HUES64 (cell line): Measurements from ENCODE around the gene NRF1.
"Not testable (repeated sequence)": the region's sequence is repeated elsewhere in the genome, so short reads cannot be mapped to it uniquely, and the experiment has no call there.

Experiments used
- H3K27ac ChIP-seq: 2 replicates; pipeline ENCODE4 v1.7.0; 2013; ENCODE audit warnings: low read depth, low read length, inconsistent platforms
- H3K27me3 ChIP-seq: 2 replicates; pipeline ENCODE4 v1.6.1; 2013; ENCODE audit warnings: mild to moderate bottlenecking, low read length; ENCODE audit not compliant: insufficient read depth
- H3K36me3 ChIP-seq: 2 replicates; pipeline ENCODE4 v1.6.1; 2013; ENCODE audit warnings: mild to moderate bottlenecking, low read length; ENCODE audit not compliant: insufficient read depth
- H3K4me1 ChIP-seq: 2 replicates; pipeline ENCODE4 v1.6.1; 2013; ENCODE audit warnings: mild to moderate bottlenecking, low read length, moderate library complexity; ENCODE audit not compliant: insufficient read depth
- H3K4me3 ChIP-seq: 2 replicates; pipeline ENCODE4 v1.5.1; 2013; ENCODE audit warnings: mild to moderate bottlenecking, low read length, moderate library complexity
- H3K9ac ChIP-seq: 2 replicates; pipeline ENCODE4 v1.6.1; 2013; ENCODE audit warnings: mild to moderate bottlenecking, low read depth, low read length
- H3K9me3 ChIP-seq: 2 replicates; pipeline ENCODE4 v1.6.1; 2013; ENCODE audit warnings: low read depth, low read length; ENCODE audit not compliant: insufficient read depth
- WGBS: fragments of 150-250, 120-280 bp; methylation state at CpG from one replicate; pipeline ENCODE4 v1.1.7; 2013; ENCODE audit warnings: missing lambda C conversion rate; 5-methylcytosine and 5-hydroxymethylcytosine counted together

Gene NRF1

DNA sequence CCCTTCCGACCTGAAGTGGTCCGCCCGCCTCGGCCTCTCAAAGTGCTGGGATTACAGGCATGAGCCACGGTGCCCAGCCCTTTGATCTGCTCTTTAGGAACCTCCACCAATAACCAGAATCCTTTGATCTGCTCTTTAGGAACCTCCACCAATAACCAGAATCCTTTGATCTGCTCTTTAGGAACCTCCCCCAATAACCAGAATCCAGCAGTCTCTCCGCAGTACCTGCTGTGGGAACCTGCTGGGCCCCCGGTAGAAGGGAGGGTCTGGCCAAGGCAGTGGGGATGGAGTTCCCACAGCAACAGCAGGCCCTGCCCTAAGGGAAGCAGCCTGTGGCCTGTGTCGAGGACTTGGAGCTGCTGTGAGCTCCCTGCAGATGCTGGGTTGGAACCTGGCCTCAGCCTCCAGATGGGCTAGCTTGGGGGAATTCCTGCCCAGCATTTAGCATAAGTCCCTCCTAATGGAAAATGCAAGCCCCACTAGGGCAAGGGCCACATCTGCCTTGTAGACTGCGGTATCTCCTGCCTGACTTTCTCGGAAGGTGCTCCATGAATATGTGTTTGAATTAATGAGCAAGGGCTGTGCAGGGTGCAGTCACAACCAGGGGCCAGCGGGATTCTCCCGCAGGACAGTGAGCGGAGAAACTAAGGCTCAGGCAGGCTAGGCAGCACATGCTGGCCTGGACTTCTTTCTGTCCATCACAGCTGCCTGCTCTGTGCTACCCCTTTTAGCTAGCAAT is 175.5 kb downstream of the NRF1 start:
- H3K27me3 ChIP-seq = peaks cover 94% of the 10 kb centered on the region
- WGBS = 13% methylated on average over 13 of the region's 13 CpGs
- peaks cover 15% of the 10 kb centered on the region for H3K4me1 ChIP-seq
- no peak overlapping the region for H3K9ac ChIP-seq
- no peak overlapping the region for H3K27ac ChIP-seq
- H3K36me3 ChIP-seq = no peaks in the 10 kb centered on the region
- H3K4me3 ChIP-seq = no peak overlapping the region
- no peaks in the 10 kb centered on the region for H3K9me3 ChIP-seq

- no peaks in the 10 kb centered on the region for H3K36me3 ChIP-seq
- no peak overlapping the region for H3K27ac ChIP-seq
- H3K9me3 ChIP-seq = no peaks in the 10 kb centered on the region
- H3K4me3 ChIP-seq = no peak overlapping the region
- peaks cover 81% of the 10 kb centered on the region for H3K27me3 ChIP-seq
- WGBS = 92% methylated on average over 6 of the region's 6 CpGs
- peaks cover 12% of the 10 kb centered on the region for H3K4me1 ChIP-seq
- no peak overlapping the region for H3K9ac ChIP-seq
Observed at GRCh38 chr7:129789000-129789399, 177.5 kb downstream of the NRF1 start.

DNA sequence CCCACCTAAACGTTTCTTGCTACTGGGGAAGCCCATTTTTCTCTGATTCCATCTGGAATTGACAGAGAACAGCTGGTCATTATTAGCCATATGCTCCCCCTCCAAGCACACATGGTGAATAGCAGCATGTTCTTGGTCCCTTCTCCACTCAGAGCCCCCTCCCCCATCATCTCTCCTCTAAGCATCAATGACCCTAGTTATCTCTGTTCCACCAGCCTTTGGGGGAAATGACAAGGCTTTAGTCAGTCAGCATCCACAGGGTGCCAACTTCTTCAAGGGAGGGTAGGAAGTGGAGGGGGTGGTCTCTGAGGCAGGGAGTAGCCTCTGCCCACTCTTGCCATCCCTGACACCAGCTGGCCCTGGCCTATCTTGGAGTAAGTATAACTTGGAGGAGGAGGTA is 178.1 kb downstream of the NRF1 start:
- H3K36me3 ChIP-seq = no peaks in the 10 kb centered on the region
- WGBS = 79% methylated on average over 1 of the region's 1 CpG
- peaks cover 12% of the 10 kb centered on the region for H3K4me1 ChIP-seq
- no peak overlapping the region for H3K9ac ChIP-seq
- peaks cover 79% of the 10 kb centered on the region for H3K27me3 ChIP-seq
- H3K27ac ChIP-seq = no peak overlapping the region
- no peak overlapping the region for H3K4me3 ChIP-seq
- no peaks in the 10 kb centered on the region for H3K9me3 ChIP-seq

- H3K27ac ChIP-seq = no peak overlapping the region
- no peak overlapping the region for H3K9ac ChIP-seq
- no peak overlapping the region for H3K4me3 ChIP-seq
- 85% methylated on average over 6 of the region's 6 CpGs for WGBS
- H3K36me3 ChIP-seq = no peaks in the 10 kb centered on the region
- H3K9me3 ChIP-seq = no peaks in the 10 kb centered on the region
- H3K27me3 ChIP-seq = peaks cover 75% of the 10 kb centered on the region
- peaks cover 10% of the 10 kb centered on the region for H3K4me1 ChIP-seq
Observed at GRCh38 chr7:129790136-129790535, 178.6 kb downstream of the NRF1 start.

- Histone ChIP-seq H3K27ac (no peak overlapping the region), H3K4me3 (no peak overlapping the region), H3K27me3 (peaks cover 49% of the 10 kb centered on the region), H3K9me3 (no peaks in the 10 kb centered on the region), H3K36me3 (no peaks in the 10 kb centered on the region), H3K9ac (no peak overlapping the region), H3K4me1 (peaks cover 6% of the 10 kb centered on the region)
- 74% methylated on average over 9 of the region's 9 CpGs for WGBS
Observed at GRCh38 chr7:129792721-129793120, 181.2 kb downstream of the NRF1 start.

GRCh38 chr7:129793506-129794310 is 182.2 kb downstream of the NRF1 start:
- H3K27me3 ChIP-seq = peaks cover 39% of the 10 kb centered on the region
- no peak overlapping the region for H3K9ac ChIP-seq
- no peaks in the 10 kb centered on the region for H3K9me3 ChIP-seq
- H3K4me3 ChIP-seq = no peak overlapping the region
- H3K27ac ChIP-seq = no peak overlapping the region
- peaks cover 8% of the 10 kb centered on the region for H3K4me1 ChIP-seq
- no peaks in the 10 kb centered on the region for H3K36me3 ChIP-seq
- WGBS = 85% methylated on average over 8 of the region's 9 CpGs

DNA sequence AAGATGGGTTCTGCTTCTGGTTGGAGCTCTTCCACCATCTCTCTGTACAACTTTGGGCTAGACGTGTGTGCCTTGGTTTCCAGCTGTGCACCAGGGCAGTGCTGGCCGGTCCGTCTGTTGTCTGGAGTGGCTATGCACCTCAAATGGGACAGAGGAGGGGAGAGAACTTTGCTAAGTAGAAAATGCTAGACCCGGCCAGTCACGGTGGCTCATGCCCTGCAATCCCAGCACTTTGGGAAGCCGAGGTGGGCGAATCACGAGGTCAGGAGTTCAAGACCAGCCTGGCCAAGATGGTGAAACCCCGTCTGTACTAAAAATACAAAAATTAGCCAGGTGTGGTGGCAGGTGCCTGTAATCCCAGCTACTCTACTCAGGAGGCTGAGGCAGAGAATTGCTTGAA is 182.9 kb downstream of the NRF1 start:
- H3K9ac ChIP-seq, H3K4me1 ChIP-seq, H3K4me3 ChIP-seq, H3K36me3 ChIP-seq, H3K27ac ChIP-seq, H3K9me3 ChIP-seq: not testable (repeated sequence)
- peaks cover 31% of the 10 kb centered on the region for H3K27me3 ChIP-seq
- 94% methylated on average over 9 of the region's 9 CpGs for WGBS

DNA sequence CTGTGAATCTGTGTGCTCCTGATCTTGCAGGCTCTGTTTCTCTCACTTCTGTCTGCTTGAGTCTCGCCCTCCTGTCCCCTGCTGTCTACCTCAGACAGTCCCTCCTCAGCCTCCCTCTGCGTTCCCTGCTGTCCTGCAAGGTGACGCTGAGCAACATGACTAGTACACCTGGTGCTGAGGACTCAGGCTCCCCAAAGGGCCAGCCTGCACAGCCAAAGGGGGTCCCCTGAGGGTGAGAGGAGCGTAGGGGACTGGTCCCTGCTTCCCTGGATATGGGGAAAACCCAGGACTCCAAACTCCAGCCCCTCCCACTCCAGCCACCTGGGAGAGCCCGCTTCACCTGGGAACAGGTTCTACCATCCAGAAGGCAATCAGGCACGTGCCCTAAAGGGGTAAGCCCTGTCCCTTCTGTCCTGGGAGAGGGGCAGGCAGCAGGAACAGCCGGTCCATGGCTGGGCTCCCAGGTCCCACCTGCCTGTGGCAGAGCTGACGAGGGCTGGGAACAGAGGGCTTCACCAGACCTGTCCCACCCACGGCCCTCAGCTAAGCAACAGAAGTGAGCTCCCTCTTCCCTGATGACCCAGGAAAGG is 184.8 kb downstream of the NRF1 start:
- H3K9ac ChIP-seq = no peak overlapping the region
- peaks cover 13% of the 10 kb centered on the region for H3K27me3 ChIP-seq
- no peaks in the 10 kb centered on the region for H3K9me3 ChIP-seq
- H3K4me1 ChIP-seq = peaks cover 8% of the 10 kb centered on the region
- no peaks in the 10 kb centered on the region for H3K36me3 ChIP-seq
- H3K4me3 ChIP-seq = no peak overlapping the region
- 88% methylated on average over 9 of the region's 9 CpGs for WGBS
- no peak overlapping the region for H3K27ac ChIP-seq

DNA sequence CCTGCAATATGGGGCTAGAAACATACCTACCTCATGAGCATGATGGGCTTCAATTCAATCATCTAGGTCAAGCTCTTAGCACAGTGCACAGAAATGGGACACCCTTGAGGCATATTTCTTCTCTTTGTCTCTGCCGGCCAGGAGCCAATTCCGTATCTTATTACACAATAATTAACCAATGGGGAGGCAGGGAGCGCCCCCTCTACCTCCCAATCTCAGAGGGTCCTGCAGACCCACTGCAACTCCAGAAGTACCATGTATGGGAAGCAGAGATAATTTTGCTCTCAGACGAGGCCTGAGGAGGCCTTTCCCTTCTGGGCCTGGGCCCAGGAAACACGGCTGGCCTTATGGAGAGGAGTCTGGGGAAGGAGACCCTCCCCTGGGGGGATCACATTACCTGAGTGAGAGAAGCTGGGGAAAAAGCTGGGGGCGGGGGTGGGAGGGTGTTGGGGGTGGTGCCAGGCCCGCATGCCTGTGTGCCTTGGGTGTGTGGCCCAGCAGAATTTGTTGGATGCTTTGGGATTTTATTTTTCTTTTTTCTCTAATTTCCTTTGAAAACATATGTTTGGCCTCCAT is 185.8 kb downstream of the NRF1 start:
- Histone ChIP-seq H3K4me3 (no peak overlapping the region), H3K27me3 (peaks cover 12% of the 10 kb centered on the region; the same call in 1 of the 2 replicates), H3K4me1 (peaks cover 12% of the 10 kb centered on the region), H3K27ac (no peak overlapping the region), H3K9me3 (no peaks in the 10 kb centered on the region), H3K36me3 (no peaks in the 10 kb centered on the region), H3K9ac (no peak overlapping the region)
- WGBS = 69% methylated on average over 6 of the region's 7 CpGs

DNA sequence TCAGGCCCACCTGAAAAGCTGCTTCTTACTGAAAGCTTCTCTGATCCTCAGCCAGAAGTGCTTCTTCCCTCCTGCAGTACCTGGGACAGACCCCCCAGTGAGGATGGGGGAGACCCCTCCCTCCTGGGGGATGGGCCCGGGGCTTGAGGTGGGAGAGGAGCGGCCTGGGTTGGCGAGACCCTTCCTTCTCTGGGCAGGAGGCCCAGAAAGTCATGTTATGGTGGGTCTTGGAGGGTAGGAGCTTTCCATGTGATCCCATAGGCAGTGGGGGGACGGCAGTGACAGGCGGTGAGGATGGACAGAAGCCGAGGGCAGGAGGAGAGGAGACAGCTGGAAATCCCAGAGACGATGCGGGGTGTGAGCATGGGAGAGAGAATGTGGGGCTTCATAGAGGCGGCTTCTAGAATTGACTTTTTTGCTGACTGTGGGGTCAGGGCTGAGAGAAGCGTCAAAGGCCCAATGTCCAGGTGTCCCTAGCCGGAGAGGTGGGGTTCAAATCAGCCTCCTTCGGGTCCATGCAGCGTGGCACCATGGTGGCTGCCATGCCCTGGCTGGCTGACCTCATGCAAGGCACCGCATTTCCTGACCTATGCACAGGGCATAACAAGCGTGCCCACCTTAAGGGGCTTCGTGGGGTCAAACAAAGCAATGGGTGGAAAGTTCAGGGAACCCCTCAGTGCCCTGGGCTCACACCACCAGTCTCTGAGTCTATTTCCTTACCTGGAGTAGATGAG is 187.3 kb downstream of the NRF1 start:
- peaks cover 5% of the 10 kb centered on the region; the same call in 1 of the 2 replicates for H3K27me3 ChIP-seq
- H3K4me3 ChIP-seq = no peak overlapping the region
- WGBS = 92% methylated on average over 16 of the region's 16 CpGs
- no peaks in the 10 kb centered on the region for H3K36me3 ChIP-seq
- H3K4me1 ChIP-seq = peaks cover 13% of the 10 kb centered on the region
- H3K9me3 ChIP-seq = no peaks in the 10 kb centered on the region
- no peak overlapping the region for H3K27ac ChIP-seq
- H3K9ac ChIP-seq = no peak overlapping the region
